HG03196 (cell line): Measurements from ENCODE around the gene IL11.
"Not testable (repeated sequence)": the region's sequence is repeated elsewhere in the genome, so short reads cannot be mapped to it uniquely, and the experiment has no call there.

ENCODE experiments used
- ATAC-seq: cut with Tn5 transposase; IDR thresholded peaks from one replicate; pipeline ENCODE4 v1.9.1; 2021; ENCODE audit not compliant: unreplicated experiment

IL11 gene

GRCh38 chr19:55370305-55370988 lies at the start of gene IL11:
IL11 (minus strand) TSS chr19:55370463; CDS start chr19:55370310, 153 bp downstream.
- ATAC-seq, result no peak

- no peak for ATAC-seq
Observed at GRCh38 chr19:55419624-55420236, 49.5 kb upstream of the IL11 start.

- no peak for ATAC-seq
Observed at GRCh38 chr19:55419103-55419502, 48.8 kb upstream of the IL11 start.

GRCh38 chr19:55418185-55418584 lies 47.9 kb upstream of the IL11 start:
- ATAC-seq, result no peak

GRCh38 chr19:55410168-55410567 lies 39.9 kb upstream of the IL11 start:
- no peak for ATAC-seq

GRCh38 chr19:55409179-55409578 lies 38.9 kb upstream of the IL11 start:
- ATAC-seq, result not testable (repeated sequence)

GRCh38 chr19:55408533-55408872 lies 38.2 kb upstream of the IL11 start:
- ATAC-seq, result no peak

GRCh38 chr19:55407800-55408532 lies 37.7 kb upstream of the IL11 start:
- ATAC-seq, result peak; percentile 85

GRCh38 chr19:55407550-55407799 lies 37.2 kb upstream of the IL11 start, which contains the start of gene UBE2S:
UBE2S (minus strand) TSS chr19:55407788; CDS start chr19:55407589, 199 bp downstream.
- not testable (repeated sequence) for ATAC-seq

GRCh38 chr19:55406826-55407549 lies 36.7 kb upstream of the IL11 start:
- ATAC-seq, result peak; percentile 11

GRCh38 chr19:55406091-55406825 lies 36.0 kb upstream of the IL11 start:
- no peak for ATAC-seq

- ATAC-seq, result no peak
Observed at GRCh38 chr19:55405638-55406037, 35.4 kb upstream of the IL11 start.

GRCh38 chr19:55402509-55402908 lies 32.2 kb upstream of the IL11 start:
- no peak for ATAC-seq

GRCh38 chr19:55401390-55401789 lies 31.1 kb upstream of the IL11 start:
- ATAC-seq, result not testable (repeated sequence)

- no peak for ATAC-seq
Observed at GRCh38 chr19:55400281-55401087, 30.2 kb upstream of the IL11 start.

- no peak for ATAC-seq
Observed at GRCh38 chr19:55398200-55398925, 28.1 kb upstream of the IL11 start.

GRCh38 chr19:55392820-55393761 lies 22.8 kb upstream of the IL11 start:
- no peak for ATAC-seq
